HG03175 (cell line): ENCODE measurements around the gene MARCHF11.

Experiments used
- ATAC-seq: cut with Tn5 transposase; IDR thresholded peaks from one replicate; pipeline ENCODE4 v1.9.1; 2021; ENCODE audit warnings: mild to moderate bottlenecking, moderate library complexity; ENCODE audit not compliant: unreplicated experiment

The MARCHF11 gene

DNA sequence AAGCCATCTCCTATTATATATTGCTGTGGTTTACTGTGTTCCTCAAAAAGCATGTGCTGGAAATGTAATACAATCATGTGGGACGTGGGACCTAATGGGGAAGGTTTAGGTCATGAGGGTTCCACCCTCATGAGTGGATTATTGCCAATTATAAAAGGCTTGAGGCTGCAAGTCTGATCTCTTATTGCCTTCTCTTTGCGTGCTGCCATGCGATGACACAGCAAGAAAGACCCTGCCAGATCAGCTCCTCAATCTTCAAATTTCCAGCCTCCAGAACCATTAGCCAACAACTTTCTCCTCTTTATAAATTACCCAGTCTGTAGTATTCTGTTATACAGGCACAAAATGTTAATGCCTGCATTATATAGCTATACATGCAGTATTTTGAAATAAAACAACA lies 45.4 kb downstream of the MARCHF11 start:
- ATAC-seq: no peak

DNA sequence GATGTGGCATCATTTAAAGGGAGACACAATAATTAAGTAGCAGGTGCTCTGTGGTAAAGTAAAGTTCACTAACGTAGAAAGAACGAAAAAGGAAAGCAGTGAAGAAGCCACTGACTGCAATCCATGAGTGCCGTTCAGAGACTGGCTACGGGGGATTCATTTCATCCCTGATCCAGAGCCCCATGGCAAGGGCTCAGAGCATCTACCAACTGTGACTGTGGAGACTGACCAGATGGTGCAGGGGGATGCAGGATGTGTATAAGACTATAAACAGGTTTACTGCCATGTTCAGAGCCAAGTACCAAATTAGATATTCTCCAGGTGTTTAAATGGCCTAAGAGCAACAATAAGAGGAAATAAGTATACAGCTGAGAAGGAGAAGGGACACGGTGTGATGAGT lies 47.7 kb downstream of the MARCHF11 start:
- no peak for ATAC-seq

DNA sequence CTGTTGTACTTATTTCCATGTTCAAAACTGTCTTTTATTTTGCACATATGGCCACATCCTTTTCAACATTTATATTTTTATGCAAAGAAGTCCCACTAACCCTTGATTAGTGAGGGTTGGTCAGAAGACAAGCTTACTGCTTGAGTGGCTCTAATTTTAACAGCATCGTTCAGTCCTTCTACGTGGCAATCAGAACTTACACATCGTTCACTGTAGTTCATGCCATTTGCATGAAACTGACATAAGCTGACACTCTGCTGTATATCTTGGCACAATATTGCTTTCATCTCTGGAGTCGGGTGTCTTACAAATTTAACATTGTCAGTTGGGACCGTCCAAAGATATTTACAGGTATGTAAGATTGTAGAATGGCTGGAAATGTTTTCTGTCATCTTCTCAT lies 50.6 kb downstream of the MARCHF11 start:
- no peak for ATAC-seq

DNA sequence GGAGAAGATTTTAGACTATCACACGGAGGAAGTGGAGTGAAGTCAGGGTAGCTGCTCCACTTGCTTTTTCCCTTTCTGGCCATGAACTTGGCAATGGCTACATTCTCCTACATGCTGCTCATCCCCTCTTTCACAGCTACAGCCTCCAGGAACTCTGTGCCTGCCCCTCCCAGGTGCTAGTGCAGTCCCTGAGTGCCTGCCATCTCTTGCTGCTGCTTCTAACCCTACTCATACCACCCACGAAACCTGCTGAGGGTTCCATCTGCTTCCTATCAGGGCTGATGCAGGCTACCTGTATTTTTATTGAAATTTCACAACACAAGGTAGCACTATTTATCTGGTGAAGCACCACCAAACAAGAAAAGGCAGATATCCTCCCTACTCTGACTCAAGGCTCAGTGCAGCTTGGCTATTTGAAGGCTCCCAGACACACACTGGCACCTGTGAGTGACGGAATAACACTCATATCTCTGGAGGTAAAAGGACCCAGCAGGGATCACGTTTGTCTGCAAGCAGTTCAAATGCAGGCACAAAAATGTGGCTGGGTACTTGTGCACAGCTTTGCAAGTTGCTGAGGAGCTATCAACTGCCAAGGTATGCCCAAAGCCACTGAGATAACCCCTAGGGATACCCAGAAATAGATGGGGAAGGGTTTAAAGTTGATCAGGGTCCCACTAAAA lies 51.6 kb downstream of the MARCHF11 start:
- ATAC-seq: no peak

DNA sequence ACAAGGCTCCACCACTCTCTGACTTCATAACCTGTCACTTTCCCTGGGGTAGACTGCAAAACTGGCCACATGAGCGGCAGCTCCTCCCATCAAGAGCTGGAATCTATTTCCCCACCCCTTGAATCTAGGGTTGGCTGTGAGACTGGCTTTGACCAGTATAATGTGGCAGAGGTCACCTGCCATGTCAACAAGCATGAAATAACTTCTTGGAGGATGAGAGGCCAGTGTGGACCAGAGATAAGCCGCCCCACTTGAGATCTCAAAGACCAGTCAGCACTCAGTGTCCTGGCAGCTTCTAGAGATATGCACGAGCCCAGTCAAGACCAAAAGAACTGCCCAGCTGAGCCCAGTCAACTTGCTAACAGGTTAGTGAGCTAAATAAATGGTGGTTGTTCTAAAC lies 59.0 kb downstream of the MARCHF11 start:
- no peak for ATAC-seq

DNA sequence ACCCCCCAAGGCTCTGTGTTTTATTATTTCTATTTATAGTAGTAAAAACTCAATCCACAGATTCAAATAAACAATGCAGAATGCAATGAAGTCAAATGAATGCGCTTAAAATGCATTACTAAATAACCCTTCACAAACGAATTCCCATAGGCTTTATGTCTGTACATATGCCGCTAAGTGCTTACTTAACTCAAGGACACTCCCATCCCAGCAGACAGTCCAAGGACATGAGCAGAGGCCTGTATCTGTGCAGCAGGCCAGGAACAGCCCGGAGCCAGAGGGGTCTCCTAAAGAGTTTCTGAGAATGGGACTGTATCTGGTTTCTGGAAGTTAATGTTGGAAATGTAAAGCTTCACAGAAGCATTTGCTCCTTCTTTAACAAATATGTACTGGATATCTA lies 59.8 kb downstream of the MARCHF11 start:
- ATAC-seq: no peak

DNA sequence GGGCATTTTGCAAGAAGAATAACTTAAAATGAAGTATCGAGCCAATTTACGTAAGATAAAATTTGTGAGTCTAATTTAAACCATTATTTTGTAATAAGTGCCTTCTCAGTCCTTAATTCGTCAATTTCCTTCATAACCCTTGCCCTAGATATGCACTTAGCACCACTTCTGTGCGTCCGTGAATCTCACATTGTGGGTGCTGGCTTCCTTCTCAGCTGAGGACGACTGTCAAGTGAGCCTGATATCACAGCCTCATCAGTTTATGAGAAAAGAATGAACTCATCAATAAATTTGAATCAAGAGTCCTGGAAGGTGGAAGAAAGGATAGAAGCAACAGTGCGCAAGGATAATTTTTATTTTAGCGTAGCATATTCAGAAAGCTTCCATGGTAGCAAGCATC lies 64.5 kb downstream of the MARCHF11 start:
- ATAC-seq: no peak

DNA sequence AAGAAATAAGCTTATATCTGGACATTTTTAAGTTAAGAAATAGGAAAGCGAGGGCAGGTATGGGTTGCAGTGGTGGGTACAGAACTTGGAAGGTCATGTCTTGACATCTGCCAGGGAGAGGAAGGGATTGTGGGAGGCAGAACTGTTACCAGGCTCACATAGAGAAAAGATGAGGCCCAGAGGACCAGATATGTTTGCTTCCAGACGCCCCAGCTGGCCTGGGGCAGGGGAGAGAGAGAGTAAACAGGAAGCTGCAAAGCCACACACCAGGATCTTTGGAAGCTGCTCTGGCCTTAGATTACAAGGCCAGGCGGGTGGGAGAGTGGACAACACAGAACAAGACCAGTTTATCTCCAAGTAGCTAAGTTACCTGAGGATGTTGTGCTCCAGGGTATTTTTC lies 71.2 kb downstream of the MARCHF11 start:
- no peak for ATAC-seq

DNA sequence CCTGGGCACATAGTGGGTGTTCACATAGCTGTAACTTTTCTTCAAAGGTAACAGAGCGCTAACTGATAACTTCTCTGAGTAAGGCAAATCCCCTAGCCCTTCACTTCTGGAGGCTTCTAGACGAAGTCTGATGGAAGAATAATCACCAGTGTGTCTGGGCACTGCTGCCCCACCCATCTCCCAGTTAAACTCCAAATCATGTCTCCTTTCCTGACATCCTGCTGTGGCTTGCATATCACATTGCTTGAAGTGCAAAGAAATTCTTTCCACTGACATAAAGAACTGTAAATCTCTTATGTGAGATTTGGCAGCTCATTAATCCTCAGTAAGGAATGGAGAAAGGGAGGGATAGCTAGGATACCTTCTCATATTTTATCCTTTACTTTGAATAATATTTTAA lies 74.6 kb downstream of the MARCHF11 start:
- no peak for ATAC-seq

DNA sequence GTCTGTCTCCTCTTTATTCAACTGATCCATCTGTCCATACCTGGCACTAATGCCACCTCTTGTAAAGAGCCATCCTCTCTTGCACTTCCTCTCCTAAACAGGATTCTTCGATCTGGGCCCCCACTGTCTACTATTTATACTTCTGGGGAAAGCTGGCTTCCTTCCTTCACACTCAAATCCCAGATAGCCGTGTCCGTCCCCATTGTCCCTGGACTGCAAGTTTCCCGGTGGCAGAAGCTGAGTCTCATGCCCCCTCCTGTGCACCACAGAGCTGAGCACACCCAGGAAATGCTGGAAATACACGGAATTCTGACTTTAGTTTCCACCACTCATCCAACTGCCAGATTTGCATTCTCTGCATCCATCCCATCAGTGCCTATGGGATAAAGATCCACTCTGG lies 84.0 kb downstream of the MARCHF11 start:
- ATAC-seq: no peak

DNA sequence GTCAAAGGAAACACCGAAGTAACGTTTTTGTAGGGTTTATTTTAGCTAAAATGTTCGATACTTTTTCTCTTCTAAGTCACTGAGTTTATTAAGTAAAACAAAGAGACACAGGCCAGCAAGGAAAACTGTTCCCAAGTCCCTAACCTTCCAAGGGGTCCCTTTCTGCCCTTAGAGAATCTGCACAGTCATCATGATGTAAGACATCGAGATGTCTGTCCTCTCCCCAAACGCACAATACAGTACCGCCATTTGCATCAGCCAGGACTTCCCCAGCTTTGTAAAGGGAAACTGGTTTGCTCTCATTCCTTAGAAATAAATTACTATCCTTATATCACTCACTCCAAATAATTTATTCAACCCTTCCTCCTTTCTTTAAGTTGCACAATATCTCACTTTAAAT lies 89.3 kb downstream of the MARCHF11 start:
- ATAC-seq: no peak

DNA sequence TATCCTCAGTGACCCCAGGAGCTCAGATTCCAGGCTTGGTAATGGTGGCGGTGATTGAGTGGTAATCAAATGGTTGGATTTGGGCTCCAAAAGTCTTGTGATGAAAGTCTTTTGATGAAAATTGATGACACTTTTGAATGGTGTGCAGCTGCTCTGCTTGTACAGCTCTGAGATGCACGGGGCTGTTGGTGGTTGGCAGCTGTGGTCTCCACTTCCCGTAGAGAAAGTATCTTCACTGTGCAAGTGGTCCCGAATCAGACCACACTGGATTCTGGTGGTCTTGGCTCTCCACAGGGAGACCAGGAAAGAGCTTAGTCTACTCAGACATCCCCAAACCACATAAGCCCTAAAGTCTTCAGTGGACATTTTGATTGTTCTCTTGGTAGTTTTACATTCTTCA lies 96.6 kb downstream of the MARCHF11 start:
- ATAC-seq: no peak

DNA sequence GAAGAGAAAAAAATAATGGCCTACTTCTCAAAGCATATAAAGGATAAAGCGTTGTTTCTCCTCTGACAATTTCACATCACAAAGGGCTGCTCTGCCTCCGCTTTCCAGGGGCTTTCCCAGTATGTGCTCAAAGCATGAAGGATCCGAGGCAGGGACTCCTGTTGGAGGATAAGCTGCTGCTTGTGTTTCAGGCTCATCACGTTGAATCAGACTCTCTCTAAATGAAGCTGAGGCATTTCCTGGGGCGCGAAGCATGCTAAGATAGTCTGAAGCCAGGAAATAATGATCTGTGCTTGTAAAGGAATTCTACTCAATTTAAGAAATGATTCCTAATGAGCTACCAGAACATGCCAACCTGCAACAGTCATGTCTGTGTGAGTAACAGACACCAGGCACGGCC lies 97.5 kb downstream of the MARCHF11 start:
- ATAC-seq: no peak

DNA sequence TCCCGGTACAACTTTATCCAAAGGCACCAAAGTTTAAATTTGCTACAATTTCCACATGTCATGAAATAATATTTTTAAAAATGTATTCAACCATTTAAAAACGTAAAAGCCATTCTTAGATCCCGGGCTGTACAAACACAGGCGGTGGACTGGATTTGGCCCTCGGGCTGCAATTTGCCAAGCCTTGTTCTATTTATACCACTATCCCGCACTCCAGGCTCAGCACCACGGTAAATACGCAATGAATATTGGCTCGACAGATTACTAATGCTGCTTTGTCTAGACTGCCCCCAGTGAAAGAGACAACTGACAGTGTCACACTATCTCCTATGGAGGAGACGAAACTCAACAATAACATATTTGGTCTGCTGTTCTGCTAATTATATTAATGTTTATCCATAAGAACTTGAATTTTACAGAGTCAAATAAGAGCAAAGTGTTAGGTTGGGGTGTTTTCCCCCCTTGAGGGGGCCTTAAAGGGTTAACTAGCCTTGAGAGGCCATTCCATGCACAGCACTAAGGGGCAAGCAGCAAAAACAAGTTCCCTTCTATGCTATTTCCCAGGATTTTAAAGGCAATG lies 98.1 kb downstream of the MARCHF11 start:
- ATAC-seq: no peak

DNA sequence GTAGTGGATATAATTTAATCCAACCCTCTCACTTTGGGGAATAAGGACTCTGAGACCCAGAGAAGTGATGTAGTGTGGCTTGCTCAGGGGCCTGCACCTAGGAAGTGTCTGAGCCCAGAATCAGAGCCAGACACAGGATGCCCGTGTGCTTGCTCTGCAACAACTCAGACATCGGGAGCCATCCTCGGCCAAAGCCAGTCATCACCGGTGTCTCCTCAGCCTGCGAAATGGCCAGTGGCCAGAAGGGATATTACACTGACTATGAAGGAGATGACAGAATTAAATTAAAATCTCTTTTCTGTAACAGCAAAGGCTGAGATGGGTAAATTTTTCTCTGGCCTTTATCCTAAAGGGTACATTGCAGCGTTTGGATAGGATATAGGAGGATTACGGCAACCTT lies 102.9 kb downstream of the MARCHF11 start:
- ATAC-seq: no peak

DNA sequence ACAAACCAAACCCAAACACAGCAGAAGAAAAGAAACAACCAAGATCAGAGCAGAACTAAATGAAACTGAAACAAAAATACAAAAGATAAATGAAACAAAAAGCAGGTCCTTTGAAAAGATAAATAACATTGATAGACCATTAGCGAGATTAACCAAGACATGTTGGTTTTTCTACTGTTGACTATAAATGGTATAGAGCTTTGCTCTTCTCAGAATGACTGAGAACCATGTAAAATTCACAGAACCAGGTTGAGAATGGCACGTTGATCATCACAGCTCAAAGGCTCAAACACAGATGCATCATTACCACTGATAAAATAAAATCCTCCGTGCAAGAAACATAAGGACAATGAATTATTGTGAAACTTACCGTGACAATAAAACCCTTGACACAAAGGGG lies 105.2 kb downstream of the MARCHF11 start:
- no peak for ATAC-seq

DNA sequence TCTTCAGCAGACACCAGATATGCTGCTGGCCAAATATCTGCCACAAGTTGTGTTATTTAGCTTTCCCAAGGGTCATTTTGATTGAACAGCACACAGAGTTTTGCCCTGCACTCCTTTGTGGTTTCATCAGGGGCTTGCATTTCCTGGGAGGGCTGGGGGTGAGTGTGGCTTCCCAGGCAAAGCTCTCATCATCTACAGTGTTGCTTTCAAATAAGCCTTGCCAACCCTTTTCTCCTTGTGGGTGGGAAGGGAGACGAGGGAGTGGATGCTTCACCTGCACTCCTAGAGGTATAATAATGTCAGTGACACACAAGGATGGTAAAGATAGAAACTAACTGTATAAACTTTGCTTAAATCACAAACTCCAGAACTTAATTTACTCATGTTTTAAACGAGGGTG lies 107.0 kb downstream of the MARCHF11 start:
- no peak for ATAC-seq

DNA sequence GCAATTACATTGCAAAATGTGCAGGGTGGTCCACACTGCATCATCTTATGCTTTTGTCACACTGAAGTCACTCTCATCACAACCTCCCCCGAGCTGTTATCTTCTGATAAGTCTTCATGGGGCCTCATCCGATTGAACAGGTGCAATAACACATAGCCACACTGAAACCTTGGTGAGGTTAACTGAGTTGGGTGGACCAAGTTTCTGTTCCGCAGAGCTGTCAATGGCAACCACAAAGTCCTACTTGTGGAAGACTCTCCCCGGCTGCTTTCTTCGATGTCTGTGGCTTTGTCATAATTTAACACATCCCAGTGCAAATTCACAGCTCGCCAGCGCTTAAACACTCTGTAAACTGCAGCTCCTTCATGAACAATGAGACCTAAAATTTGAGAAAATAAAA lies 112.2 kb downstream of the MARCHF11 start:
- ATAC-seq: no peak

DNA sequence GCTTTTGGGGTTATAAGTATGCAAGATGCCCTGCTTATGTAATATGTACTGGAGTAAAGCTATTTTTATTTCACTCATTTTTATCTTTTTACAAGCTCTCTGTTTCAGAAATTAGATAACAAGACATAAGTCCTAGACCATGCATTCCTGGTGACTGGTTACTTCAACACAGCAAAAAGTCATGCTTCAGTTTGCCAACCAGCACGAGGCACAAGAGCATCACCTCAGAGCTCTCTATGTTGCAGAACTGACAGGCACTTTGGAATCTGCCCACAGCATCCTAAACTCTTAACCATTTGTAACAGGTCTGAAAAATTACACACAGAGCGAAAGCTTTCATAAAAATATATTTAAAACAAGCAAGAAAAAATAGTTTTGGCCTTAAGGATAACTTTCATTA lies 112.8 kb downstream of the MARCHF11 start:
- ATAC-seq: no peak

DNA sequence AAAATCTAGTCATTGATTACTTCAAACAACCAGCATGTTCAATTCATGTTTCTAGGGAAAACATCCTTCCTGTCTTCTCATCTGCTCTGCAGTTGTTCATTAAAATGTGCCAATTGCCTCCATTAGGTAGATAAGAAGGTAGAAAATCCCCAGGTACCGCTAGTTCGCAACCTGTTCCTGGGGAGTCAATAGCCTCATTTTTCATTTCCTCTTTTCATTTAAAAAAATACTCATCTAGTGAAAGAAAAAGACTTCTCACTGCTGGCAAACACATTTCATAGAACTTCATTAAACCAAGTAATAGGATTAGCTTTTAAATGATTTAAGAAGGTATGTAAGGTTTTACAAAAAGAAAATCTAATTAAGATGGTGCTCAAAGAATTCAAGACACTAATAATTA lies 113.3 kb downstream of the MARCHF11 start:
- ATAC-seq: no peak

DNA sequence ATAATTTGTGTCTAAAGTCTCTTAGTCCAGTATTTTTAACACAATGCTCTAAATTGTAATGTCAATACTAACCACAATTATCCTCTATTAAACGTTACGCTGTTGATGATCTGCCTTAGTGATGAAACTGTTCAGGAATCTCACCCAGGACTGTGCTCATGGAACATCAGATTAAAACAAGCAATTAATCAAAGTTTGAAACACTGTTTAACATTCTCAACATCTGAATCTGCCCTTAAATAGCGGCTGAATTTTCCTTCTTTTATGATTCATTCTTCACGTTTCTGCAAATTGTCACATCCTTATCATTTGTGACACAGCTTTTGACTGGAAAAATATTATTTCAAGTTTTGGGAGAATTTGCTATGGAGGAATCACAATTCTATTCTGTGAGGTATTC lies 113.8 kb downstream of the MARCHF11 start:
- no peak for ATAC-seq

DNA sequence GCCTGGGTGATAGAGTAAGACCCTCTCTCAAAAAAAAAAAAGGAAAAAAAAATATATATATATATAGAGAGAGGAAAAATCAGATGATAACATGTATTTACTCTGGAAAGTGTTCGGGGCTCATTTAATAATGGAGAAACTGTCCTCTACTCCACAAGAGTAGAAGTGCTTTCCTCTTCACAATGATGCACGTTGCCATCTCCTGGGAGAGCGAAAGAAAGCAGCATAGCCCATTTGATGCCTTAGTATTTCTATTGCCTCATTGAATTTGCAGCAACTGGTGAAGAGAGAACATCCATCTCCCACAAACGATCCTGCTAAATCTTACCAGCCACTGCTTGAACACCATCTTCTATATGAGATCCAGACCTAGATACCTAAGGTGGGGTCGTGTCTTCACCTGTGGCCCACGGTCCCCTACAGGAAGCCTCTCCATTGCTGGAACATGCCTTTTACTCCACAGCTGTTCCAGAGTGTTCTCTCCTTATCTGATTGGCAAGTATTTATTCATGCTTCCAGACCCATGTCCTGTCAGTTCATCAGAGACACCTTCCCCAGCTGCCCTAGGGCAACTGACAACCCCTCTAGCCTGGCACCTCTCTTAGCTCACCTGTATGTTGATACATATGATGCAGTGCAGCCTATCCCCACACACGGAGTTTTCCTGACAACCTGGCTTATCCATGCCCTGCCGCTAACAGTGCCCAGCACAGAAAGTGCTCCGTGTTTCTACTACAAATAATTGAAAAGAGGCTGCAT lies 115.3 kb downstream of the MARCHF11 start:
- no peak for ATAC-seq
